HL-60 (cell line): Measurements from ENCODE around the gene NAPSA.

Source experiments
- DNase-seq, 2 experiments: peaks; one replicate each; pipeline ENCODE4 v3.0.0-alpha.2; 2010 to 2020; ENCODE audit warnings: low read depth in 1 of 2, low spot score in 1 of 2
- H3K27ac ChIP-seq: fragments of 250-450 bp; sonication (Bioruptor Pico); replicated peaks from 2 replicates; pipeline ENCODE4 v1.5.1; 2020; ENCODE audit warnings: mild to moderate bottlenecking, moderate library complexity
- H3K27me3 ChIP-seq: fragments of 250-450 bp; sonication (Bioruptor Pico); 2 replicates; pipeline ENCODE4 v1.5.1; 2021; ENCODE audit warnings: mild to moderate bottlenecking, moderate library complexity; ENCODE audit not compliant: insufficient read depth, poor library complexity, severe bottlenecking
- H3K4me3 ChIP-seq: replicated peaks from 2 replicates; pipeline ENCODE4 v1.5.1; 2011; ENCODE audit warnings: mild to moderate bottlenecking, control low read depth, low read length; ENCODE audit not compliant: insufficient read depth
- GABPA ChIP-seq: IDR thresholded peaks from 2 replicates; pipeline ENCODE4 v1.6.1; 2012; ENCODE audit warnings: low read depth
- POLR2AphosphoS5 ChIP-seq: IDR thresholded peaks from 2 replicates; pipeline ENCODE4 v1.6.1; 2012; ENCODE audit warnings: low read depth
- SPI1 ChIP-seq: IDR thresholded peaks from 2 replicates; pipeline ENCODE4 v1.6.1; 2012; ENCODE audit warnings: low read depth, mild to moderate bottlenecking, borderline replicate concordance
- TF ChIP-seq, protein P1 (sequence below): IDR thresholded peaks from 2 replicates; pipeline ENCODE4 v1.6.1; 2012; ENCODE audit warnings: low read depth; ENCODE audit not compliant: insufficient replicate concordance
- TF ChIP-seq, protein P2 (sequence below): IDR thresholded peaks from one replicate; pipeline ENCODE4 v1.5.1; 2011; ENCODE audit warnings: low read length, control low read depth, inconsistent platforms; ENCODE audit not compliant: insufficient read depth

NAPSA gene

DNA sequence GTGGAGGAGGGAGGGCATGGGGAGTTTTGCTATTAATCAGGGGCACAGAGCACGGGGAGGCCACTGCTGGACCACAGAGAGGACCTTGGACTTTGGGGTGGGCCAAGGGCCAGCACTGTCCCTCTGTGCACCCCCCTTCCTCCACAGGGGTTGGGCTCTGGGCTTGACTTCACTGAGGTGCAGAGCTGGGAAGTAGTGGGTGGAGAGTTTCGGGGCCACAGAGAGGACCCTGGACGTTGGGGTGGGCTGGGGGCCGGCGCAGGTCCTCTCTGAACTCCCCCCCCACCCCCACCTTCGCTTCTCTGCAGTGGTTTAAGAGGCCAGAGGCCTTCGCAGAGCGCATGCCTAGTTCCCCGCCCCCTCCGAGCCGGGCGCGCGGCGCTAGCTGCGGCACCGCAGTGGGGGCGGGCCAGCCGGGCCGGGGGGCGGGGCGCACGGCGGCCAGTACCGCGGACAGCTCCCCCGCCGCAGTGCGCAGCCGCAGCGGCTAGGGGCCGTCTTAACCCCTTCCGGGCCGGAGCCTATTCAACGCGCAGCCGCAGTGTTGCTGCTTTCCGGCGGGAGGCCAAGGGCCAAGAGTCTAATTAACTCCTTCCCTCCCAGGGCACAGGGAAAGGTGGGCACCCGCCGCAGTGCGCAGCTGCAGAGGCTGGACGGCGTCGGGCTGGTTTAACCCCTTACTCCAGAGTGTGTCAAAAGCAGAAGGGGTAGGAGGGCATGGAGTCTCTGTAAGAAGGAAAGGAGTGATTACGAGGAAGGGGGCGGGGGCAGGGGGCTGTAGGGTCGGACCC is 39.9 kb downstream of the NAPSA start:
- DNase-seq: peak in 1 of 2 experiments; percentile 27

DNA sequence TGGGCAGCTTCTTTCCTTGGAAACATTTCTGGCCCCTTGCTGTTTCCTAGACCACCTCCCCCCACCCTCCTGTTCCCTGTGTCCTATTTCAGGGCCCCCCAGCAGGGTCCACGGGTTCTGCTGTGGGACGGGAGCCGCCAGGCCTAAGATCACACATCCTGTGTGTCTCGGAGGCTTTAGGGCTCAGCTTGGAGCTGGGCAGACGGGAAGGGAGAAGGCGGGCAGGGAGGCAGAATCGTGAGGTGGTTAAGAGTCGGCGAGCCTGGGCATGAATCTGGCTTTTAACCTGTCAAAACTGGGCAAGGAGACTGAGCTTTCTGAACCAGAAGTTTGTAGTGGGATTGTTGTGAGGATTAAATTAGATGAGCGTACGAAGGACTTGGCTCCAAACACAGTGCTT is 41.1 kb downstream of the NAPSA start:
- TF ChIP-seq POLR2AphosphoS5: no peak
- TF ChIP-seq SPI1: no peak
- TF ChIP-seq, protein P1, sequence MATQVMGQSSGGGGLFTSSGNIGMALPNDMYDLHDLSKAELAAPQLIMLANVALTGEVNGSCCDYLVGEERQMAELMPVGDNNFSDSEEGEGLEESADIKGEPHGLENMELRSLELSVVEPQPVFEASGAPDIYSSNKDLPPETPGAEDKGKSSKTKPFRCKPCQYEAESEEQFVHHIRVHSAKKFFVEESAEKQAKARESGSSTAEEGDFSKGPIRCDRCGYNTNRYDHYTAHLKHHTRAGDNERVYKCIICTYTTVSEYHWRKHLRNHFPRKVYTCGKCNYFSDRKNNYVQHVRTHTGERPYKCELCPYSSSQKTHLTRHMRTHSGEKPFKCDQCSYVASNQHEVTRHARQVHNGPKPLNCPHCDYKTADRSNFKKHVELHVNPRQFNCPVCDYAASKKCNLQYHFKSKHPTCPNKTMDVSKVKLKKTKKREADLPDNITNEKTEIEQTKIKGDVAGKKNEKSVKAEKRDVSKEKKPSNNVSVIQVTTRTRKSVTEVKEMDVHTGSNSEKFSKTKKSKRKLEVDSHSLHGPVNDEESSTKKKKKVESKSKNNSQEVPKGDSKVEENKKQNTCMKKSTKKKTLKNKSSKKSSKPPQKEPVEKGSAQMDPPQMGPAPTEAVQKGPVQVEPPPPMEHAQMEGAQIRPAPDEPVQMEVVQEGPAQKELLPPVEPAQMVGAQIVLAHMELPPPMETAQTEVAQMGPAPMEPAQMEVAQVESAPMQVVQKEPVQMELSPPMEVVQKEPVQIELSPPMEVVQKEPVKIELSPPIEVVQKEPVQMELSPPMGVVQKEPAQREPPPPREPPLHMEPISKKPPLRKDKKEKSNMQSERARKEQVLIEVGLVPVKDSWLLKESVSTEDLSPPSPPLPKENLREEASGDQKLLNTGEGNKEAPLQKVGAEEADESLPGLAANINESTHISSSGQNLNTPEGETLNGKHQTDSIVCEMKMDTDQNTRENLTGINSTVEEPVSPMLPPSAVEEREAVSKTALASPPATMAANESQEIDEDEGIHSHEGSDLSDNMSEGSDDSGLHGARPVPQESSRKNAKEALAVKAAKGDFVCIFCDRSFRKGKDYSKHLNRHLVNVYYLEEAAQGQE: no peak
- Histone ChIP-seq H3K27me3 (peaks cover 23% of the 10 kb centered on the region), H3K27ac (no peak overlapping the region), H3K4me3 (no peak overlapping the region)
- no peak for DNase-seq

More for the DNA sequence above, 39.9 kb downstream of the NAPSA start:
- Histone ChIP-seq H3K4me3 (no peak overlapping the region), H3K27ac (no peak overlapping the region), H3K27me3 (peaks cover 35% of the 10 kb centered on the region)
- TF ChIP-seq SPI1: no peak
- TF ChIP-seq, protein P1: peak; percentile 96

DNA sequence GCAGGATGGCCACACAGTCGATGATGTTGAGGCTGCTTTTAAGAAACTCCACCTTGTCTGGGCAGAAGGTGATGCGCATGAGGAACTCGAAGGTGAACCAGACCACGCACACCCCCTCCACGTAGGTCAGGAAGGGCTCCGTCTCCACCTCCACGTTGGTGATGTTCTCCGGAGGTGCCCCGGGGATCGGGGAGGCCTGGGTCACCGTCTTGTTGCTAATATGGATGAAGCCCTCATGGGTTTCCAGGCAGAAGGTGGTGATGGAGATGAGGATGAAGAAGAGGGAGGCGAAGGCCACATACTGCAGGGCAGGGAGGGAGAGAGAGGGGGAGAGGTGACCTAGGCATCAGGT is 41.7 kb downstream of the NAPSA start:
- DNase-seq: no peak
- H3K27me3 ChIP-seq: peaks cover 21% of the 10 kb centered on the region
- no peak overlapping the region for H3K4me3 ChIP-seq
- TF ChIP-seq POLR2AphosphoS5 (no peak), SPI1 (no peak), GABPA (no peak)
- TF ChIP-seq, protein P2, sequence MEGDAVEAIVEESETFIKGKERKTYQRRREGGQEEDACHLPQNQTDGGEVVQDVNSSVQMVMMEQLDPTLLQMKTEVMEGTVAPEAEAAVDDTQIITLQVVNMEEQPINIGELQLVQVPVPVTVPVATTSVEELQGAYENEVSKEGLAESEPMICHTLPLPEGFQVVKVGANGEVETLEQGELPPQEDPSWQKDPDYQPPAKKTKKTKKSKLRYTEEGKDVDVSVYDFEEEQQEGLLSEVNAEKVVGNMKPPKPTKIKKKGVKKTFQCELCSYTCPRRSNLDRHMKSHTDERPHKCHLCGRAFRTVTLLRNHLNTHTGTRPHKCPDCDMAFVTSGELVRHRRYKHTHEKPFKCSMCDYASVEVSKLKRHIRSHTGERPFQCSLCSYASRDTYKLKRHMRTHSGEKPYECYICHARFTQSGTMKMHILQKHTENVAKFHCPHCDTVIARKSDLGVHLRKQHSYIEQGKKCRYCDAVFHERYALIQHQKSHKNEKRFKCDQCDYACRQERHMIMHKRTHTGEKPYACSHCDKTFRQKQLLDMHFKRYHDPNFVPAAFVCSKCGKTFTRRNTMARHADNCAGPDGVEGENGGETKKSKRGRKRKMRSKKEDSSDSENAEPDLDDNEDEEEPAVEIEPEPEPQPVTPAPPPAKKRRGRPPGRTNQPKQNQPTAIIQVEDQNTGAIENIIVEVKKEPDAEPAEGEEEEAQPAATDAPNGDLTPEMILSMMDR: no peak
- TF ChIP-seq, protein P1: no peak
- no peak overlapping the region for H3K27ac ChIP-seq

DNA sequence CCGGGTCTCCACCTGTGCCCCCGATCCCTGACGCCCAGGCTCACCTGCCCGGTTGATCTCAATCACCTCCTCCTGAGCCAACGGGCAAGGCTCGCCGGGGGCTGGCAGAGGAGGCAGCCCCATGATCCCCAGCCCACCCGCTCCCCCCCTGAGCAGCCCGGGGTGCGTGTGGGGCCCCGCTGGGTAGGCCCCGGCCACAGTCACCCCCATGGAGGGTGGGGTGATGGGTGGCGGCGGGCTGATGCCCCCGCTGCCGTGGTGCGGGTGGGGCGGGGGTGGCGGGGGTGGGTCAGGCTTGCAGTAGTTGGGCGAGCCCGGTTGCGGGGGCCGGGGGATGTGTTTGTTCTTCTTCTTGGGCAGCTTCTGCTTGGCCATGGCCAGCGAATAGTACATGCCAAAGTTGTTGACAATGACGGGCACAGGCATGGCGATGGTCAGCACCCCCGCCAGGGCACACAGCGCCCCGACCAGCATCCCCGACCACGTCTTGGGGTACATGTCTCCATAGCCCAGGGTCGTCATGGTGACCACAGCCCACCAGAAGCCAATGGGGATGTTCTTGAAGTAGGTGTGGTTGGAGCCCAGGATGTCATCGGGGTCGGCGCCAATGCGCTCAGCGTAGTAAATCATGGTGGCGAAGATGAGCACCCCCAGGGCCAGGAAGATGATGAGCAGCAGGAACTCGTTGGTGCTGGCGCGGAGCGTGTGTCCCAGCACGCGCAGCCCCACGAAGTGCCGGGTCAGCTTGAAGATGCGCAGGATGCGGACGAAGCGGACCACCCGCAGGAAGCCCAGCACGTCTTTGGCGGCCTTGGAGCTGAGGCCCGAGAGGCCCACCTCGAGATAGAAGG is 42.3 kb downstream of the NAPSA start:
- no peak for DNase-seq
- H3K27me3 ChIP-seq: peaks cover 18% of the 10 kb centered on the region
- TF ChIP-seq SPI1 (no peak), GABPA (no peak), POLR2AphosphoS5 (no peak)
- TF ChIP-seq, protein P2: no peak
- TF ChIP-seq, protein P1: no peak

More for the DNA sequence above, 42.3 kb downstream of the NAPSA start:
- H3K4me3 ChIP-seq: no peak overlapping the region
- H3K27ac ChIP-seq: no peak overlapping the region
